C4-2B (cell line): ENCODE results near the gene RITA1.

Source experiments
- ZFX ChIP-seq: fragments of 450-650 bp; IDR thresholded peaks from 2 replicates; pipeline ENCODE4 v1.6.1; 2017
- TF ChIP-seq, protein P1 (sequence below): fragments of 450-650 bp; conservative IDR thresholded peaks from 2 replicates; pipeline ENCODE4 v1.5.1; 2017; ENCODE audit warnings: mild to moderate bottlenecking

- TF ChIP-seq, protein P1, sequence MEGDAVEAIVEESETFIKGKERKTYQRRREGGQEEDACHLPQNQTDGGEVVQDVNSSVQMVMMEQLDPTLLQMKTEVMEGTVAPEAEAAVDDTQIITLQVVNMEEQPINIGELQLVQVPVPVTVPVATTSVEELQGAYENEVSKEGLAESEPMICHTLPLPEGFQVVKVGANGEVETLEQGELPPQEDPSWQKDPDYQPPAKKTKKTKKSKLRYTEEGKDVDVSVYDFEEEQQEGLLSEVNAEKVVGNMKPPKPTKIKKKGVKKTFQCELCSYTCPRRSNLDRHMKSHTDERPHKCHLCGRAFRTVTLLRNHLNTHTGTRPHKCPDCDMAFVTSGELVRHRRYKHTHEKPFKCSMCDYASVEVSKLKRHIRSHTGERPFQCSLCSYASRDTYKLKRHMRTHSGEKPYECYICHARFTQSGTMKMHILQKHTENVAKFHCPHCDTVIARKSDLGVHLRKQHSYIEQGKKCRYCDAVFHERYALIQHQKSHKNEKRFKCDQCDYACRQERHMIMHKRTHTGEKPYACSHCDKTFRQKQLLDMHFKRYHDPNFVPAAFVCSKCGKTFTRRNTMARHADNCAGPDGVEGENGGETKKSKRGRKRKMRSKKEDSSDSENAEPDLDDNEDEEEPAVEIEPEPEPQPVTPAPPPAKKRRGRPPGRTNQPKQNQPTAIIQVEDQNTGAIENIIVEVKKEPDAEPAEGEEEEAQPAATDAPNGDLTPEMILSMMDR, result no peak
- TF ChIP-seq ZFX, result no peak
Measured at GRCh38 chr12:113232089-113232839, 46.7 kb downstream of the RITA1 start.
